Measurements from ENCODE around the gene CREB5. TPM values are rescaled to one million over a fixed set of nuclear protein-coding genes. Genes with fewer than 3 reads are reported as not detected.
A peak's percentile ranks its signal among the peaks of the same experiment; 100 is the strongest.

The CREB5 gene
- total and polyA plus RNA-seq, 7 donors = 0.86 to 33.8 (median 16.6) TPM

DNA sequence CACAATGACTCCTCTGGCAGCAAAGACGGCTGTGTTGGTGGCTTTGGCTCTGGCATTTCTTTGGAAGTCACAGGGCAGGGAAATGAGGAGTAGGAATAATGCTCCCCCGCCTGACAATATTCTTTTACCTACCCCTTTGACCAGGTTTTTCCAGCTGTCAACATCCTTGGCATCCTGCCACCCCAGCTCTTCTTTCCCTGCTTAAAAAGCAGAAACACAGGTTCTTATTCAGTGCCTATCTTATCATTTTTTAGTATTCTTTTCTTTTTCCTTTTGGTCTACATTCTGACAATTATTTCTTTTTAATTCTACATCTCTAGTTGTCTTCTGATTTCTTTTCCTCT, 97.7 kb downstream of the CREB5 start:
- WGBS, 3 donors = 80 to 91% (median 80%) methylated on average over 2 of the region's 2 CpGs
- TF ChIP-seq CTCF (IDR thresholded peaks at IDR 0.05) = no peak
- DNase-seq = no peak
- H3K4me1 ChIP-seq = no peaks in the 10 kb centered on the region
- no peak overlapping the region for H3K4me3 ChIP-seq
- no peak for ATAC-seq
- intact Hi-C loops (cut with DNase I) = no loop called here
- H3K27ac ChIP-seq = no peak overlapping the region
- H3K36me3 ChIP-seq (ENCODE audit: insufficient read depth in 1 of 2, low read depth in 1 of 2) = no peaks in the 10 kb centered on the region
- no peaks in the 10 kb centered on the region for H3K27me3 ChIP-seq (ENCODE audit: insufficient read depth in 3 of 3, low read length in 2 of 3)
- no peaks in the 10 kb centered on the region for H3K9me3 ChIP-seq

DNA sequence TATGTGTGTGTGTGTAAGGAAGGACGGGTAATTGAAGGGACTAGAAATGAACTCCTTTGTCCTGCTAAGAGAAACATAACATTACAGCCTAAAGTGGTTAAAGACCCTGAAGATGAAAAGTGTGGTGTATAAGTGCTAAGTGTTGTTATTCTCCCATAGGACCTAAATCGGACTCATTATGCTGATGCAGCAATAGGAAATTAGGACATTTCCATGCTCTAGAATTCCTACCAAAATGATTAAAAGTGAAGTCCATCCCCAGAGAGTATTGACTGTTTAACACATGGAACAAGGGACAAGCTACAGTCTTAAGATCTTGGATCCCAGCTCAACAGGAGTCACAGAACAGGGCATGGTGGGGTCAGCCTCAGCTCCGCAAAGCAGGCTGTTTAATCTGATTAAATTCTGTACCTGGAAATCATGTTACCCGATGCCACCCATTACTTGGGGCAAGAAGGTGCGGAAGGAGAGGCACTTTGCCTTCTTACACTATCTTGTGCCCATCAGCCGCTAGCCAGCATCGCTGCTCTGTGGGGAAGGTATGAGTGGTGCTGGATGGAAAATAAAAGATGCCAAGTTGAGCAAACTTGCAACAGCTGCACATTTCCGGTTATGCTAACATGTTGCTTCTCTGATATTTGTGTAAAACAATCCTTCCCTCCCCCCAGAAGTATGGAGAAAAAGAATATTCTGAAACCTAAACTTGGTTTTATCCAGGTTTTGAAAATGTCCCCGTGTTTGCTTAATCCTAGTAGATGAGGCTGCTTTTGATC, 100.5 kb downstream of the CREB5 start:
- intact Hi-C loops (cut with DNase I) = no loop called here
- no peak overlapping the region for H3K27ac ChIP-seq
- no peaks in the 10 kb centered on the region for H3K9me3 ChIP-seq
- H3K4me1 ChIP-seq = no peaks in the 10 kb centered on the region
- WGBS, 3 donors = 46 to 48% (median 47%) methylated on average over 9 of the region's 9 CpGs
- no peaks in the 10 kb centered on the region for H3K27me3 ChIP-seq (ENCODE audit: insufficient read depth in 3 of 3, low read length in 2 of 3)
- no peak for TF ChIP-seq CTCF (IDR thresholded peaks at IDR 0.05)
- DNase-seq (no peak), ATAC-seq (peak in 1 of 4 donors; percentile 47)
- H3K4me3 ChIP-seq = no peak overlapping the region
- H3K36me3 ChIP-seq (ENCODE audit: insufficient read depth in 1 of 2, low read depth in 1 of 2) = no peaks in the 10 kb centered on the region

DNA sequence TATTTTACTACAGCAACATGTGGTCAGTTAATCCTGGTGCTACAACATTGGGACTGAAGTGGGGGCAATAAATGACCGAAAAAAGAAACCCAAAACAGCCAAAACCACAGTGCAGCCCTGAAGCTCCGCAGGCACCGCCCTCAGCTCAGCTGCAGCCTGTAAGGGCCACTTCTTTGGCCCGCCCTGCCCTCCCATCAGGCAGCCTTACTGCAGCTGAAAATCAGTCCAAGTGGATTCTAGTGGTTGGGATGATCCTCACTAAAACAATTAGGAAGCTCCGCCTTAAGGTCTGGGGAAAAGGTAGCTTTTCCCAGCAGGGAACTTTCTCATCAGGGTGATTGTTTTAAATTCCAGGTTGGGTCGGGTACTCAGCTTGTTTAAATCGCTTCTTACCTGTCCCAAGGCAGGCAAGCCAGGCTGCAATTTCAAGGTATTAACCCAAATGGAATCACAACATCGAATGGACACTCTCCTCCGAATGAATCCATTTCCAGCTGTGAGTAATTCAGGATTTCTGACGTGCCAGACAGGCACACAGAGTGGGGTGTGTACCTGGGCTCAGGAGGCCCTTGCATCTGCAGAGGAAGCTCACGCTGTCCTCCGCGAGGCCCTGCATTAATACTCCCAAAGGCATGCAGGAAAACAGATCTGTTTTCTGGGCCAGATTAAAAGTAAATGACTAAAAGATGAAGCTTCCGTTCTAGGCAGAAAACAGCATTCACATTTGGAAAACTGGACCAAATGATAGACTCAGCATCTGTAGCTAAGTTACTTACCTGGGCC, 104.3 kb downstream of the CREB5 start:
- Histone ChIP-seq H3K27me3 (ENCODE audit: insufficient read depth in 3 of 3, low read length in 2 of 3) (no peaks in the 10 kb centered on the region), H3K4me1 (peaks cover 13% of the 10 kb centered on the region), H3K27ac (no peak overlapping the region), H3K36me3 (ENCODE audit: insufficient read depth in 1 of 2, low read depth in 1 of 2) (no peaks in the 10 kb centered on the region), H3K9me3 (no peaks in the 10 kb centered on the region), H3K4me3 (no peak overlapping the region)
- no peak for ATAC-seq
- DNase-seq = no peak
- 67 to 73% (median 72%) methylated on average over 14 of the region's 14 CpGs for WGBS, 3 donors
- intact Hi-C loops (cut with DNase I) = no loop called here
- no peak for TF ChIP-seq CTCF (IDR thresholded peaks at IDR 0.05)

DNA sequence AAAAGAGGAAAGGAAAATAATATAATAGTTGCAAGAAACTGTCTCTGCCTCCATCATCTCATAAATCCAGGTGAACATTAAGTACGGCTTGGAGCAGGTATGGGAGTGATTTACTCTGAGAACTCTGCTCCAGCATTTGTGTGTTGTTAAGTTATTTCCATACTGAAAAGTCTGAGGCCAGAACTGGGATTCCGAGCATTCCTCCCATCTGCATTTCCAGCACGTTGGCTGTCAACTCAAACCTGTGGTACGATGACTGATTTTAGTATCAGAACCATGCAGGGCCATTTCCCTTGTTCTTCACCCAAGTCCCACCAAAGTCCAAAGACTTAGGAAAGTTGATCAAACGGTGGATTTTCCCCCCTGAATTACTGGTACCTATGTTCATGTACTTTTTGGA, 104.9 kb downstream of the CREB5 start:
- intact Hi-C loops (cut with DNase I) = no loop called here
- ATAC-seq (no peak), DNase-seq (no peak)
- TF ChIP-seq CTCF (IDR thresholded peaks at IDR 0.05) = no peak
- Histone ChIP-seq H3K4me1 (peaks cover 13% of the 10 kb centered on the region), H3K9me3 (no peaks in the 10 kb centered on the region), H3K36me3 (ENCODE audit: insufficient read depth in 1 of 2, low read depth in 1 of 2) (no peaks in the 10 kb centered on the region), H3K4me3 (no peak overlapping the region), H3K27me3 (ENCODE audit: insufficient read depth in 3 of 3, low read length in 2 of 3) (no peaks in the 10 kb centered on the region), H3K27ac (no peak overlapping the region)
- 85 to 89% (median 88%) methylated on average over 5 of the region's 5 CpGs for WGBS, 3 donors

Measured in psoas muscle (tissue), 8 donors.